Activated CD4-positive, alpha-beta T cell treated with anti-CD3 and anti-CD28 coated beads, Interleukin-2, amount 10 ng/mL, durations not matched to agents 24 days and 14 days (primary cell): ENCODE results near the gene TGFB1I1. TPM values are rescaled to one million over a fixed set of nuclear protein-coding genes. Genes with fewer than 3 reads are reported as not detected.

Experiments
- DNase-seq: peaks from one replicate; pipeline ENCODE4 v3.0.0; 2022
- H3K27ac Mint-ChIP-seq: one replicate; pipeline ENCODE4 v1.8.0; 2022; ENCODE audit warnings: mild to moderate bottlenecking, mixed read lengths
- H3K27me3 Mint-ChIP-seq: one replicate; pipeline ENCODE4 v1.8.0; 2022; ENCODE audit warnings: mixed read lengths
- H3K36me3 Mint-ChIP-seq: one replicate; pipeline ENCODE4 v1.8.0; 2022; ENCODE audit warnings: low read depth, mild to moderate bottlenecking, mixed read lengths
- H3K4me1 Mint-ChIP-seq: one replicate; pipeline ENCODE4 v1.8.0; 2021; ENCODE audit warnings: mixed read lengths
- H3K4me3 Mint-ChIP-seq: one replicate; pipeline ENCODE4 v1.8.0; 2022; ENCODE audit warnings: mild to moderate bottlenecking, moderate library complexity, mixed read lengths
- H3K9me3 Mint-ChIP-seq: one replicate; pipeline ENCODE4 v1.8.0; 2021; ENCODE audit warnings: mixed read lengths
- intact Hi-C: fragments of 100-400 bp; cut with micrococcal nuclease; formaldehyde crosslinking; loops from one replicate; pipeline ENCODE4 v1.15.1; 2023
- total RNA-seq: library from RNA; stranded (reverse); gene quantifications from 2 replicates; pipeline ENCODE4 v1.2.3, GENCODE V29; 2022

The TGFB1I1 gene
- total RNA-seq: 0.49 and 1.5 TPM in 2 replicates

DNA sequence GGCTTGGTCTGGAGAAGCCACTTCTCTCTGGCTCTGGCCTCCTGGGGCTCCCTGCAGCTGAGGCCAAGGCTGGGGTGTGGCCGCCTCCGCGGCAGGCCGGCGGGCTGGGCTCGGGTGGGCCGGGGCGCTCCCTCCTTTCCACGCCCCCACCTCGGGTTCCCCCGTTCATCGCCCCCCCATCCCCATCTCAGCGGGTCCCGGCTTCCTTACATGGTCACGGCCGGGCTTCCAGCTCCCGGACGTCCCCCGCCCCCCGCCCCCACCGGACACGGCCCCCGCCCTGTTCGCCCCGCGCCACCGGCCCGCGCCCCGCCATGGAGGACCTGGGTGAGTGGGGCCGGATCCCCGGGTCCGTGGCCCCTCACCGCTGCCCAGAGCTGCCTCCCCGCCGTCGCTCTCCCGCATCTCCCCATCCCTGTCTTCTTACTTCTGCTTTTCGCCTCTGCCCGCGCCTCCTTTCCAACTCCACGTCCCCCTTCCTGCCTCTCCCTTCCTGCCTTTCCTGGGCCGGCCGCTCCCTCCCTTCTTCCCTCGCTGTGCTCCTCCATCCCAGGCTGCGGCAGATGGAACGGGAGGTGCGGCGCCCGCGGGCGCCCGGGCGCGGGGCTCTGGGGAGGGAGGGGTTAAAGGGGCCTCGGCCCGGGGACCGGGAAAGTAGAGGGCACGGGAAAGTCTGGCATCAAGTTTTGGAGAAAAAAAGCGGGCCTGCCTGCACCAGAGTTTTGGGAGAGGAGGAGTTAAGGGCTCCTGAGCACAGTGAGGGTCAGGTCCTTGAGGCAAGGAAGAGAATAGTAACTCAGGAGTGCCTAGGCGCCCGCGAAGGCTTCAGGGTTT, at the start of gene TGFB1I1:
TSS of gene TGFB1I1 (plus strand) at position 278 of the 834 bp plus-strand sequence. CDS start at position 315, 37 bp downstream.
- H3K9me3 Mint-ChIP-seq: no peaks in the 10 kb centered on the region

DNA sequence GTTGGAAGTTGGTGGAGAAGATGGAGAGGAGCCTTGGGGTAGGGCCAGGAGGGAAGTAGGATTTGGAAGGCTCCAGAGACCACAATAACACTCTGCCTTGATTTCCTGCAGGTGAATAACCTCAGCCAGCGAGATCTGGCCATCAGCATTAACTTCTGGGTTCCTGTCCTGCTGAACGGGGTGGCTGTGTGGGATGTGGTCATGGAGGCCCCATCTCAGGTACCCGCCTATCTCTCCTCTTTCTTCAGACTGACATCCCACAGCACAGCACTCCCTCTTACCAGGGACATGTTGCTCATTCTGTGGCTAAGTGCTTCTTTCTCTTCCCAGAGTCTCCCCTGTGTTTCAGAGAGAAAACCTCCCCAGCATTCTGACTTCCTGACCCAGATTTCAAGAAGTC, 48.7 kb upstream of the TGFB1I1 start:
- no peak overlapping the region for H3K4me3 Mint-ChIP-seq
- peaks cover 4% of the 10 kb centered on the region for H3K36me3 Mint-ChIP-seq
- peak overlapping the region; percentile 32 for H3K27ac Mint-ChIP-seq
- H3K9me3 Mint-ChIP-seq: no peaks in the 10 kb centered on the region
- DNase-seq: no peak
- peaks cover 37% of the 10 kb centered on the region for H3K4me1 Mint-ChIP-seq
- H3K27me3 Mint-ChIP-seq: no peaks in the 10 kb centered on the region
- intact Hi-C loops: loop anchor here (10.0 kb wide), 1 partner anchor 158 kb away; no protein-coding TSS in a partner anchor

More for the DNA sequence above, at the start of gene TGFB1I1:
- Mint-ChIP-seq H3K27me3 (peaks cover 44% of the 10 kb centered on the region), H3K27ac (no peak within 1 kb of the TSS), H3K36me3 (peaks cover 2% of the 10 kb centered on the region), H3K4me3 (peak within 1 kb of the TSS; percentile 67), H3K4me1 (peaks cover 24% of the 10 kb centered on the region)
- DNase-seq: peak; percentile 55
- intact Hi-C loops: no loop called here

DNA sequence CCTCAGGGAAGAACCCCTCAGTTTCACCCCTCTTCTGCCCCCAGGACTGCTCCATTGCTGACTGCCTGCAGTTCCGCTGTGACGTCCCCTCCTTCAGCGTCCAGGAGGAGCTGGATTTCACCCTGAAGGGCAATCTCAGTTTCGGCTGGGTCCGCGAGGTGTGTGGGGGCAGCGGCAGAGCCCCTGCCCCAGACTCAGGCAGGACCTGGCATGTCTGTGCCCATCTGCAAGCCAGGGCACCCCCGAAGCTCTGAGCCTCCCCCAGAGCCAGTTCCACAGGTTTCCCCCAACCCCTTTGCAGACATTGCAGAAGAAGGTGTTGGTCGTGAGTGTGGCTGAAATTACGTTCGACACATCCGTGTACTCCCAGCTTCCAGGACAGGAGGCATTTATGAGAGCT, 48.2 kb upstream of the TGFB1I1 start:
- no peak for DNase-seq
- Mint-ChIP-seq H3K4me1 (peaks cover 37% of the 10 kb centered on the region), H3K9me3 (no peaks in the 10 kb centered on the region), H3K27me3 (no peaks in the 10 kb centered on the region), H3K4me3 (no peak overlapping the region), H3K27ac (no peak overlapping the region), H3K36me3 (peaks cover 4% of the 10 kb centered on the region)
- intact Hi-C loops: loop anchor here (10.0 kb wide), 1 partner anchor 159 kb away; no protein-coding TSS in a partner anchor

DNA sequence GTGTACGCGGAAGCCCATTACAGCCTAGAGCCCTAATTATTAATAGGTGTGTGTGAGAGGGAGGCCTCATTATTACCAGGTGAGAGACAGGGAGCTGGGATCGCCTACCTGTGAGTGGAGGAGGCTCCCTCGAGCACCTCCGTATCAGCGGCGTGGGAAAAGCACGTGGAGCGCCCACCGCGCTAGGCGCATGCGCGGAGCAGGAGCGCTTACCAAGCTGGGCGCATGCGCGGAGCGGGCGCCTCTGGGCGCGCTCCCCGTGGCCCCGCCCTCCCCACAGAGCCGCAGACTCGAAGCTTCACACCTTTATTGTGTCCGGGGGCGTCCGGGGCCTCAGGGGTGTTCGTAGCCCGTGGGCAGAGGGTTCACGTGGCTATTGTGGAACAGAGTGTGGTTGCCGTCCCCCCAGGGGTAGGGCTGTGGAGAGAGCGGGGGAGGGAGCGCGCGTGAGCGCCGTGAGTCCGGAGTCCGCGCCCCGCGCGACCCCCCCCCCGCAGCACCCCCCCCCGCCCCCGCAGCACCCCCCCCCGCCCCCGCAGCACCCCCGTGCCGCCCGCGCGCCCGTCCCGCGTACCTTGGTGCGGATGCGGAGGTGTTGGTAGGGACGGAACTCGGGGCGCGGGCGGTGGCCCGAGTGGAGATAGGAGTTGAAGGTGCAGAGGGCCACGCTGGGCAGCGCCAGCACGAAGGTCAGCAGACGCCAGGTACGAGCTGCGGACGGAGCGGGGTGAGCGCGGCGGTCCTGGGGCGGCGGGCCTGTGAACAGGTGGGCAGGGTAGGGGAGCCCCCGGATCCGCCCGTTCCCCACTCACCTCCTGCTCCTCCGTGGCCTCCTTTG, 44.3 kb upstream of the TGFB1I1 start:
- H3K9me3 Mint-ChIP-seq: no peaks in the 10 kb centered on the region
- H3K4me1 Mint-ChIP-seq: peaks cover 19% of the 10 kb centered on the region
- intact Hi-C loops: loop anchor here (10.0 kb wide), 1 partner anchor 163 kb away; no protein-coding TSS in a partner anchor
- no peaks in the 10 kb centered on the region for H3K27me3 Mint-ChIP-seq
- H3K27ac Mint-ChIP-seq: no peak overlapping the region
- H3K4me3 Mint-ChIP-seq: peak overlapping the region; percentile 17
- DNase-seq: peak; percentile 88
- H3K36me3 Mint-ChIP-seq: no peaks in the 10 kb centered on the region

DNA sequence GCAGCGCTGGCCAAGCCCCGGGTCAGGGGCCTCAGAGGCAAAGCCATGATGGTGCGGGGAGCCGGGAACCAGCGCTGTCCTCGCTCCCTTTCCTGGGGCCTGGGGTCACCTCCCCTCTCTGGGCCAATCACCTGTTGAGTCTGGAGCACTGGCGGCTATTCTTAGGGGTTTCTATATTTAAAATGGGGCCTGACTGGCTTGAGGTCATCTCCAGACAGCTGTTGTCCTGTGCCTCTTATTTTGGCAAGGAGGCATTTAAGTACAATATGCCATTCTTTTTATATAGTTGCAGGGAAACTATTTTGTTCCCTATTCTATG, 43.7 kb upstream of the TGFB1I1 start, which contains the start of gene COX6A2:
TSS of gene COX6A2 (minus strand) at position 82 of the 319 bp plus-strand sequence. CDS start at position 47, 35 bp downstream.
- no peak for DNase-seq
- Mint-ChIP-seq H3K4me3 (peak within 1 kb of the TSS; percentile 17), H3K4me1 (peaks cover 15% of the 10 kb centered on the region), H3K9me3 (no peaks in the 10 kb centered on the region), H3K27ac (peak within 1 kb of the TSS; percentile 8), H3K36me3 (no peaks in the 10 kb centered on the region), H3K27me3 (no peaks in the 10 kb centered on the region)
- intact Hi-C loops: loop anchor here (10.0 kb wide), 1 partner anchor 163 kb away; no protein-coding TSS in a partner anchor

DNA sequence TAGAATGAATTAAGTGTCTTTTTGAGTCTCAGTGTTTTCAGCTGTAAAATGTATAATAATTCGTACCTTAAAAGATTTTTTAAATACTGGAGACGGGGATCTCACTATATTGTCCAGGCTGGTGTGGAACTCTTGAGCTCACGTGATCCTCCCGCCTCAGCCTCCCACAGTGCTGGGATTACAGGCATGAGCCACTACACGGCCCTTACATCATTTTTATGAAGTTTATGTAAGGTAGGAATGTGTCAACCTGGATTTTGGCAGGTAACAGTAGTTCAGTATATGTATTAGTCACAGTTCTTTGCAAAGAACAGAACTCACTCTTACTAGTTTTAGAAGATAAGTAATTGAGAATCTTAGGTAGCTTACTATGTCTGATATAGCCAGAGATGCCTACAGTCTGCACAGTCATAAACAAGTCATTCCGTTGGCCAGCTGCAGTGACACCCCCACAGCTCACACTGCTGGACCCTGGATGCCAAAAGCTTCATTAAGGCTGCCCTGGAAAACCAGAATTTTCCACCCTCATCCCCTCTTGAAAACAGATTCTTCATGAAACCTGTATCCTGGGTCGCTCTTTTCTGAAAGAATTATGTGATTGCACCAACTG, 43.2 kb upstream of the TGFB1I1 start:
- H3K4me3 Mint-ChIP-seq: no peak overlapping the region

DNA sequence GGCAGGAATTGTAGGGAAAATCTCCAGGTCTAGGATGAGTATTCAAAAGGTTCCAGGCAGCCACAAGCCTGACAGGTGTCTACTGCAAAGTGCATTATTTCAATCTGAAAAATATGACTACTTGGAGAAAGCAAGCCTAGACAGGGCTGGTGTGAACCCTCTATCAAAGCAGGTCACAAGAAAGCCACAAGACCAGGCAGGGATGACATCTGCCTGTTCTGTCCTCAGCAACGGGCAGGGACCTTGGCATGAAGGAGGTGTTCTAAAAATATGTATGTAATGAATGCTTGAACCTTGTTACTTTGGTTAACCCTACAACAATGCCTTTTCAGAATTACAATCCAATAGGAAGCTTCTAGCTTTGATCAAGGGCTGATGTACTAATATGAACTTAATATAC, 42.6 kb upstream of the TGFB1I1 start:
- DNase-seq: no peak
- H3K27me3 Mint-ChIP-seq: no peaks in the 10 kb centered on the region

More for the DNA sequence above, 43.2 kb upstream of the TGFB1I1 start:
- Mint-ChIP-seq H3K4me1 (peaks cover 10% of the 10 kb centered on the region), H3K27me3 (no peaks in the 10 kb centered on the region), H3K36me3 (no peaks in the 10 kb centered on the region), H3K9me3 (no peaks in the 10 kb centered on the region), H3K27ac (peak overlapping the region; percentile 8)
- intact Hi-C loops: loop anchor here (10.0 kb wide), 1 partner anchor 164 kb away; no protein-coding TSS in a partner anchor
- DNase-seq: no peak

DNA sequence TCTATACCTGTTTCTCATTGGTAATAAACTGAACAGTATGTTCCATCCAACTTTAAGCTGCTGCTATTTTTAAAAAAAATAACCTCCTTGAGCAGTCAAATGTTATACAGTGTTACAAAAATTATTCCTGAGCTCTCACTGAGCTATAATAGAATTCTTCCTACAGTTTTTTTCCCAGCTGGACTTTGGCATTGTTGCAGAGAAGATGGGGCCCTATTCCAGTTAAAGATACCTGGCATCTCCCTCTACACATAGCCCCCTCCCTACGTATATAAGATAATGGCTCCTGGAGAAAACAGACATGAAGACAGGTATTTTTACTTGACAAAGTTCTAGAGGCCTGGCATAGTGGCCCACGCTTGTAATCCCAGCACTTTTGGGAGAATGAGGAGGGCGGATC, 42.2 kb upstream of the TGFB1I1 start:
- intact Hi-C loops: loop anchor here (10.0 kb wide), 1 partner anchor 165 kb away; no protein-coding TSS in a partner anchor
- no peak for DNase-seq
- Mint-ChIP-seq H3K27me3 (no peaks in the 10 kb centered on the region), H3K9me3 (no peaks in the 10 kb centered on the region), H3K4me1 (peaks cover 10% of the 10 kb centered on the region), H3K4me3 (no peak overlapping the region), H3K27ac (no peak overlapping the region), H3K36me3 (no peaks in the 10 kb centered on the region)

More for the DNA sequence above, 42.6 kb upstream of the TGFB1I1 start:
- no peaks in the 10 kb centered on the region for H3K9me3 Mint-ChIP-seq
- no peaks in the 10 kb centered on the region for H3K36me3 Mint-ChIP-seq
- peak overlapping the region; percentile 8 for H3K27ac Mint-ChIP-seq
- intact Hi-C loops: loop anchor here (10.0 kb wide), 1 partner anchor 165 kb away; no protein-coding TSS in a partner anchor
- H3K4me3 Mint-ChIP-seq: no peak overlapping the region
- H3K4me1 Mint-ChIP-seq: peaks cover 10% of the 10 kb centered on the region

DNA sequence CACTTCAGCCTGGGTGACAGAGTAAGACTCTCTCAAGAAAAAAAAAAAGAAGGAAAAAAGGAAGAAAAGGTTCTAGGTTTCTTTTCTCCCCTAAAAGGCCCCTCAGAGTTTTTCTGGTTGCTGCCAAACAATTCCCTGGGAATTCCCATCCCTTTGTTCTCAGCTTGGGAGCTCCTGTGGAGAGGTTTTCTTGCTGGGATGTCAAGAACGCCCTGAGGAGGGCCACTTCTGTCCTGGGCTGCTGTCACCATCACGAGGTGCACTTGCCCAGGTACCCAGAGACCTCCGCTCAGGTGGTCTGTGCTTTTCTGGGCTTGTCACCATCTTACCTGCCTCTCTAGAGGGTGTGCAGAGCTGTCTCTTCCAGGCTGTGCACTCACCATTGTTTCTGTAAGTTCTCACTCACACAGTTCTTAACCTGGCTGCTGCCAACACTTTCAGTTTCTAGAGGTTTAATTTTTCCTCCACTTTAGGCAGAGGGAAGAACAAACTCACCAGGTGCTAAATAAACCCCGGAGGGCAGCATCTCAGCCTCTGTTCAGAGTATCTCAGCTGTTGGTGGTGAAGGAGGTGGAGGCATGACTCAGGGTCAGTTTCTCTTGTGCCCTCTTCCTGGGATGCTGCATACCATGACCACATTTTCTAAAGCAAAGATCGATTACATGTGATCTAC, 41.4 kb upstream of the TGFB1I1 start:
- Mint-ChIP-seq H3K27me3 (no peaks in the 10 kb centered on the region), H3K4me3 (no peak overlapping the region), H3K9me3 (no peaks in the 10 kb centered on the region), H3K4me1 (peaks cover 7% of the 10 kb centered on the region), H3K27ac (peak overlapping the region; percentile 42), H3K36me3 (no peaks in the 10 kb centered on the region)
- DNase-seq: no peak
- intact Hi-C loops: no loop called here

DNA sequence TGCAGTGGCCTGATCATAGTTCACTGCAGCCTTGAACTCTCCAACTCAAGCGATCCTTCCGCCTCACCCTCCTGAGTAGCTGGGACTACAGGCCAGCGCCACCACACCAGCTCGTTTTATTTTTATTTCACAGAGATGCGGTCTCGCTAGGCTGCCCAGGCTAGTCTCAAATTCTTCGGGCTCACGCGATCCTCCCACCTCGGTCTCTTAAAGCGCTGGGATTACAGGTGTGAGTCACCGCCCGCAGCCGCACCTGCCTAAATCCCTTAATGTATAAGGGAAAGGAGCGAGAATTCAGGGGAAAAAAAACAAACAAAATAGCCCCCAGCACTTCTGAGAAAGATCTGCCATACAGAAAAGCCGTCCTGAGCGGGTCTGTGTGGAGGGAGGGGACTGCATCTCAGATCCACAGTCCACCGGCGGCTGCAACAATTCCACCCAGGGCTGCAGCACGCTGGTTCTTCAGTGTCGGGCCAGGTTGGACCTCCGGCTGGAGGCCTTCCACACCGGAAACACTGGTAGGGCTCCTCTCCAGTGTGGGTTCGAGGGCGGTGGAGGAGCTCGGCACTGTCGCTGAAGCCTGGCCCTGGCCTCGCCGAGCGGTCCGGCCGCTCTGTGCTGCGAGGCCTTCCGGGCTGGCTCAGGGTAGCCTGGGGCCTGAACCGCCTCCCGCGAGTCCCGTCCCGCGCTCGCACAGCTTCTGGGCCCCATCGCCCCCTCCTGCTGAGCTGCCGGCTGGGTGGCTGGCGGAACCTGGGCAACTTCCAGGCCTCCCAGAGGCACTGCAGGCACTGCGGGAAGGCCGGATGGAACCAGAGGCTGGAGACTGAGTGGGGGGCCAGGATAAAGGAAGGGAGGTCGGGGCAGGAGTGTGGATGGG, 36.4 kb upstream of the TGFB1I1 start:
- Mint-ChIP-seq H3K4me3 (no peak overlapping the region), H3K36me3 (no peaks in the 10 kb centered on the region), H3K27me3 (peaks cover 2% of the 10 kb centered on the region), H3K9me3 (no peaks in the 10 kb centered on the region), H3K4me1 (peaks cover 17% of the 10 kb centered on the region), H3K27ac (peak overlapping the region; percentile 5)
- DNase-seq: no peak
- intact Hi-C loops: no loop called here

DNA sequence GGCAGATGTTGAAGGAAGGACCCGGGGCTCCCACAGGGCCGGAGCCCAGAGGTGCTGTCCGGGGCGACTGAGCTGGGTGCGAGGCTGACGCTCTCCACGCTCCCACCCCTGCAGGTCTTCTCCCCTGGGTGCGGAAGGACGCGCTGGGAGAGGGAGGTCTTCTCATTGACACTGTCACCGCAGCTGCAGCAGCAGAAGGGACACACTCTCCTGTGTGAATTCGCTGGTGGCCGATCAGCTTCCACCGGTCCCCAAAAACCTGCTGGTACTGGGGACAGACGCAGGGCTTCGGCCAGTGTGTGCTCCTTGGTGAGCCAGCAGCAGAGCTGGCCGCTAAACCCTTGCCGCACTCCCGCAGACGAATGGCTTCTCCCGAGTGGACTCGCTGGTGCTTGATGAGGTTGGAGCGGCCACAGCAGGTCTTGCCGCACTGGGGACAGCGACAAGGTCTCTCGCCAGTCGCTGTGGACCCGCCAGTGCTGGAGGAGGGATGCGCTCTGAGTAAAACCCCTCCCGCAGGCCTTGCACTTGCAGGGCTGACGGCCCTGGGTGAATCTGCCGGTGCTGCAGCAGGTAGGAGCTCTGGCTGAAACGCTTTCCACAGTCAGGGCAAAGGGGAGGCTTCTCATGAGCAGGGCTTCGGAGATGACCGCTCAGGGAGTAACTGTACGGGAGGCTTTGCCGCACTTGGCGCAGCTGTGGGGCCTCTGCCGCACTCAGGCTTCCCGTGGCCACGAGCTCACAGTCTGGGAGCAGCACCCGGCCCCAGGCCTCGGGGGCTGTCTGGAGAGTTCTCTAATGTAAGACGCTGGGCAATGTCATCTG, 35.5 kb upstream of the TGFB1I1 start:
- peaks cover 14% of the 10 kb centered on the region for H3K4me1 Mint-ChIP-seq
- no peak for DNase-seq

DNA sequence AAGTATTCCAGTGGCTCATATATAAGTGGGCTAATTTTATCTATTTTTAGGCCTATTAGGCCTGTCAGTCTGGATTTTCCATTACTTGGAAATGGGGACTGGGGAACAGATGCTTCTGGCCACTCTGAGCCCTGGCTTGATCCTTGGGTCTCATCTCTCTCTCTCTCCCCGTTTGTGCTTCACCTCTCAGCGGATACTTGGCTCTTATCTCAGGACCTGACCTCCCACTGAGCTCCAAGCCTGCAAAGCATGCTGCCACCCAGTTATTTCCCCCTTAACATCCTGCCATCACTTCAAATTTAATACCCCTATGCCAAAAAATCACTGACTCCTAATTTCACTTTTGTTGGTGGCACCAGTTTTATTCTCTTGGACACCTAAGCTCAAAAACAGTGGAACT, 33.5 kb upstream of the TGFB1I1 start:
- Mint-ChIP-seq H3K36me3 (no peaks in the 10 kb centered on the region), H3K27me3 (peaks cover 5% of the 10 kb centered on the region), H3K4me3 (no peak overlapping the region)

More for the DNA sequence above, 35.5 kb upstream of the TGFB1I1 start:
- Mint-ChIP-seq H3K27me3 (peaks cover 2% of the 10 kb centered on the region), H3K9me3 (no peaks in the 10 kb centered on the region), H3K36me3 (no peaks in the 10 kb centered on the region), H3K27ac (no peak overlapping the region), H3K4me3 (no peak overlapping the region)
- intact Hi-C loops: no loop called here

More for the DNA sequence above, 33.5 kb upstream of the TGFB1I1 start:
- DNase-seq: no peak
- intact Hi-C loops: no loop called here
- no peak overlapping the region for H3K27ac Mint-ChIP-seq
- peaks cover 21% of the 10 kb centered on the region for H3K4me1 Mint-ChIP-seq
- no peaks in the 10 kb centered on the region for H3K9me3 Mint-ChIP-seq
